SU-DHL-6 (cell line): Measurements from ENCODE around the gene ERRFI1.
"Not testable (repeated sequence)": the region's sequence is repeated elsewhere in the genome, so short reads cannot be mapped to it uniquely, and the experiment has no call there.

Source experiments
- H2AFZ ChIP-seq: fragments of 200-600 bp; sonication (generic); 2 replicates; pipeline ENCODE4 v1.6.1; 2014; ENCODE audit warnings: low read depth, mild to moderate bottlenecking, moderate library complexity, mixed read lengths, antibody characterized with exemption, low read length; ENCODE audit not compliant: severe bottlenecking
- H3F3A ChIP-seq: fragments of 200-600 bp; shearing (Covaris generic); 2 replicates; pipeline ENCODE4 v1.6.0; 2016; ENCODE audit warnings: antibody characterized with exemption, mild to moderate bottlenecking; ENCODE audit not compliant: insufficient read depth
- H3K27ac ChIP-seq: fragments of 200-600 bp; sonication (generic); 2 replicates; pipeline ENCODE4 v1.5.1; 2016; ENCODE audit warnings: low read depth, mild to moderate bottlenecking, low read length, moderate library complexity, mixed read lengths
- H3K27me3 ChIP-seq: fragments of 200-600 bp; sonication (generic), shearing (Covaris generic); 2 replicates; pipeline ENCODE4 v1.6.0; 2014; ENCODE audit warnings: mild to moderate bottlenecking, low read length
- H3K36me3 ChIP-seq: fragments of 200-600 bp; sonication (generic); 2 replicates; pipeline ENCODE4 v1.6.1; 2014; ENCODE audit warnings: mild to moderate bottlenecking, low read length, mixed read lengths
- H3K4me2 ChIP-seq: fragments of 300-600, 200-600 bp; shearing (Covaris generic), sonication (generic); 2 replicates; pipeline ENCODE4 v1.6.0; 2014; ENCODE audit warnings: low read length, low read depth, mild to moderate bottlenecking; ENCODE audit not compliant: poor library complexity, severe bottlenecking
- H3K4me3 ChIP-seq: fragments of 200-600 bp; sonication (generic); 2 replicates; pipeline ENCODE4 v1.5.1; 2014; ENCODE audit warnings: antibody characterized with exemption, low read length, mild to moderate bottlenecking, mixed read lengths; ENCODE audit not compliant: insufficient read depth, poor library complexity, severe bottlenecking
- H3K79me2 ChIP-seq: fragments of 200-600 bp; sonication (generic); 2 replicates; pipeline ENCODE4 v1.6.1; 2014; ENCODE audit warnings: mild to moderate bottlenecking, low read length, moderate library complexity; ENCODE audit not compliant: insufficient read depth
- H3K9ac ChIP-seq: fragments of 200-600 bp; sonication (generic); 2 replicates; pipeline ENCODE4 v1.7.0; 2014; ENCODE audit warnings: mild to moderate bottlenecking, low read length
- H3K9me2 ChIP-seq: fragments of 200-600 bp; sonication (generic); replicated peaks from 2 replicates; pipeline ENCODE4 v1.6.1; 2014; ENCODE audit warnings: low read length; ENCODE audit not compliant: insufficient read depth
- H3K9me3 ChIP-seq: fragments of 200-600 bp; sonication (generic); 2 replicates; pipeline ENCODE4 v1.6.1; 2014; ENCODE audit warnings: low read length, mixed read lengths; ENCODE audit not compliant: insufficient read depth
- H4K20me1 ChIP-seq: fragments of 200-600 bp; sonication (generic); 2 replicates; pipeline ENCODE4 v1.6.1; 2014; ENCODE audit warnings: low read depth, mild to moderate bottlenecking, antibody characterized with exemption, low read length, moderate library complexity, mixed read lengths
- CTCF ChIP-seq: fragments of 200-600 bp; sonication (generic); IDR thresholded peaks from one replicate; pipeline ENCODE4 v1.5.1; 2017; ENCODE audit warnings: antibody characterized with exemption, mild to moderate bottlenecking, low read length, moderate library complexity; ENCODE audit not compliant: insufficient read depth, poor library complexity, severe bottlenecking
- EZH2phosphoT487 ChIP-seq: fragments of 200-600 bp; sonication (generic), shearing (Covaris generic); conservative IDR thresholded peaks from 2 replicates; pipeline ENCODE4 v1.6.1; 2018; ENCODE audit warnings: mild to moderate bottlenecking, antibody characterized with exemption, low read length, moderate library complexity, mixed read lengths

Gene ERRFI1

GRCh38 chr1:7967651-7968050 lies 58.5 kb downstream of the ERRFI1 start:
- Histone ChIP-seq H3K4me3 (no peak overlapping the region), H2AFZ (no peak overlapping the region), H3K9me3 (no peaks in the 10 kb centered on the region), H3K9ac (no peak overlapping the region), H3K36me3 (peaks cover 26% of the 10 kb centered on the region), H3K9me2 (no peaks in the 10 kb centered on the region), H3F3A (no peaks in the 10 kb centered on the region), H3K4me2 (no peak overlapping the region), H3K27ac (no peak overlapping the region), H4K20me1 (no peaks in the 10 kb centered on the region), H3K27me3 (no peaks in the 10 kb centered on the region), H3K79me2 (peaks cover 60% of the 10 kb centered on the region)
- TF ChIP-seq EZH2phosphoT487, result no peak
- TF ChIP-seq CTCF, result no peak

- H3F3A ChIP-seq, result no peaks in the 10 kb centered on the region
- no peak for TF ChIP-seq CTCF
- no peak for TF ChIP-seq EZH2phosphoT487
- H3K4me3 ChIP-seq, result no peak overlapping the region
- peaks cover 25% of the 10 kb centered on the region for H3K36me3 ChIP-seq
- no peak overlapping the region for H2AFZ ChIP-seq
- H3K27me3 ChIP-seq, result no peaks in the 10 kb centered on the region
- peaks cover 65% of the 10 kb centered on the region for H3K79me2 ChIP-seq
- H3K9me2 ChIP-seq, result no peaks in the 10 kb centered on the region
- H3K4me2 ChIP-seq, result no peak overlapping the region
- no peak overlapping the region for H3K9ac ChIP-seq
- no peaks in the 10 kb centered on the region for H3K9me3 ChIP-seq
- no peaks in the 10 kb centered on the region for H4K20me1 ChIP-seq
- H3K27ac ChIP-seq, result no peak overlapping the region
Measured at GRCh38 chr1:7967196-7967595, 58.9 kb downstream of the ERRFI1 start.

GRCh38 chr1:7964476-7964875 lies 61.6 kb downstream of the ERRFI1 start:
- no peak overlapping the region for H3K4me3 ChIP-seq
- H4K20me1 ChIP-seq, result no peaks in the 10 kb centered on the region
- H3K9me3 ChIP-seq, result no peaks in the 10 kb centered on the region
- H3K27ac ChIP-seq, result no peak overlapping the region
- TF ChIP-seq EZH2phosphoT487 (no peak), CTCF (no peak)
- H3F3A ChIP-seq, result no peaks in the 10 kb centered on the region
- no peak overlapping the region for H3K9ac ChIP-seq
- H3K36me3 ChIP-seq, result peaks cover 19% of the 10 kb centered on the region
- H3K9me2 ChIP-seq, result no peaks in the 10 kb centered on the region
- H3K4me2 ChIP-seq, result no peak overlapping the region
- H3K27me3 ChIP-seq, result no peaks in the 10 kb centered on the region
- H3K79me2 ChIP-seq, result peaks cover 79% of the 10 kb centered on the region
- no peak overlapping the region for H2AFZ ChIP-seq

DNA sequence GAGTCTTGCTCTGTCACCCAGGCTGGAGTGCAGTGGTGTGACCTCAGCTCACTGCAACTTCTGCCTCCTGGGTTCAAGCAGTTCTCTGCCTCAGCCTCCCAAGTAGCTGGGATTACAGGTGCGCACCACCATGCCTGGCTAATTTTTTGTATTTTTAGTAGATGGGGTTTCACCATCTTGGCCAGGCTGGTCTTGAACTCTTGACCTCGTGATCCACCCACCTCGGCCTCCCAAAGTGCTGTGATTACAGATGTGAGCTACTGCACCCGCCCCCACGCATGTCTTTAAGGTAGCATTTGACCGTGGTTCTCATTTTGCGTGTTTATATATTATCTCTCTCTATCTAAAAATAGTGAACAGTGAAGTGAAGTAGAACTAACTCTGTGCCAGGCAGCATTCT lies 62.3 kb downstream of the ERRFI1 start:
- peaks cover 14% of the 10 kb centered on the region for H3K36me3 ChIP-seq
- not testable (repeated sequence) for H4K20me1 ChIP-seq, H3K4me3 ChIP-seq, H2AFZ ChIP-seq, H3K27me3 ChIP-seq, H3K9me3 ChIP-seq, H3K9me2 ChIP-seq, H3F3A ChIP-seq, H3K27ac ChIP-seq, H3K4me2 ChIP-seq, H3K9ac ChIP-seq
- H3K79me2 ChIP-seq, result peaks cover 75% of the 10 kb centered on the region

DNA sequence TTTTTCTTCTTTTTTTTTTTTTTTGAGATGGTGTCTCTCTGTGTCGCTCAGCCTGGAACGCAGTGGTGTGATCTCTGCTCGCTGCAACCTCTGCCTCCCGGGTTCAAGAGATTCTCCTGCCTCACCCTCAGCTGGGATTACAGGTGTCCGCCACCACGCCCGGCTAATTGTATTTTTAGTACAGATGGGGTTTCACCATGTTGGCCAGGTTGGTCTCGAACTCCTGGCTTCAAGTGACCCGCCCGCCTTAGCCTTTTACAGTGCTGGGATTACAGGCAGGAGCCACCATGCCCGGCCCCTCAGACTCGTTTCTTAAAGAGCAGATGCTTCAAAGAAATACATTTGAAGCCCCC lies 62.8 kb downstream of the ERRFI1 start:
- not testable (repeated sequence) for H4K20me1 ChIP-seq, H3K27ac ChIP-seq, H3K4me2 ChIP-seq, H3K4me3 ChIP-seq, H3K9ac ChIP-seq, H3K9me2 ChIP-seq, H3K27me3 ChIP-seq, H2AFZ ChIP-seq, H3K9me3 ChIP-seq, H3F3A ChIP-seq
- Histone ChIP-seq H3K79me2 (peaks cover 71% of the 10 kb centered on the region), H3K36me3 (peaks cover 12% of the 10 kb centered on the region; the same call in 1 of the 2 replicates)
